A172 (cell line): ENCODE measurements around the gene RERE. TPM values are rescaled to one million over a fixed set of nuclear protein-coding genes. Genes with fewer than 3 reads are reported as not detected.

Source experiments
- DNase-seq: peaks from one replicate; pipeline ENCODE4 v3.0.0-alpha.2; 2015; ENCODE audit warnings: low spot score
- total RNA-seq: library from RNA; depleted of rRNA; stranded (reverse); fragments of >200 nt; shearing (Covaris generic); gene quantifications from 2 replicates; pipeline ENCODE4 v1.2.3, GENCODE V29; 2014

The RERE gene
- total RNA-seq, 1 experiment from 2014 or later = 7.0 TPM

DNA sequence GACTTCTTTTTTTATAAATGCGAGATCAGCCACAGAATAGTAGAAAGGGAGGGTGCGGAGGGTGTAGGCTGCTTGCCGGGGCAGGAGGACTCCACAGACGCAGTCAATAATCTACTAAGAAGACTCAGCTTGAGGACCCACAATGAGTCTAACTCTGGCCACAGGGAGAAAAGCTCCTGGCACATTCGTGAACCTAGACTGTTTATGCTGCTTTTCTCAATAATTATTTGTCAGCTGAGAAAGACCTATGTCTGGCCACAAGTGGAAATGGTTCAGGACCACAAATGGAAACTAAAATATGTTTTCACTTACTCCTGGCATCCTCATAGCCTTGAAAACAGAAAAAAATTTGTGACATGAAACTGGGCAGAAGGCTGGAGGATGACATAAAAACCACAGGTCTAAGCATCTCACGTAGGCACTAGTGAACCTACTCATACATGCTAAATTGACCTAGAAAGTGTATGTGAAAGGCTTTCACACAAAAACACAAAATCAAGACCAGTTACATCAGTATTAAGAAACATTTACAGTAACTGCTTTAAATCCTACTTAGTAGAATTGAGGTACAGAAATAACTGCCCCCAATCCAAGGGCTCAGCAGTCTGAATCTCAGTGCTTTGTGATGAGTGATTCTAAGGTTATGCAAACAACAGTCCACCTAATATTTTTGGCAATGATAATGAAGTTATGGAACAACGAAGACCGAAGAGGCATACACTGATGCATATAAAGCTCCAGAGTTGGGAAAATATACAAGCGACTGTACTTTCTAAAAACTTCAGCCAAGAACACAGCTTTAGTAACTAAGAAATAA is 340.1 kb downstream of the RERE start:
- DNase-seq = no peak

DNA sequence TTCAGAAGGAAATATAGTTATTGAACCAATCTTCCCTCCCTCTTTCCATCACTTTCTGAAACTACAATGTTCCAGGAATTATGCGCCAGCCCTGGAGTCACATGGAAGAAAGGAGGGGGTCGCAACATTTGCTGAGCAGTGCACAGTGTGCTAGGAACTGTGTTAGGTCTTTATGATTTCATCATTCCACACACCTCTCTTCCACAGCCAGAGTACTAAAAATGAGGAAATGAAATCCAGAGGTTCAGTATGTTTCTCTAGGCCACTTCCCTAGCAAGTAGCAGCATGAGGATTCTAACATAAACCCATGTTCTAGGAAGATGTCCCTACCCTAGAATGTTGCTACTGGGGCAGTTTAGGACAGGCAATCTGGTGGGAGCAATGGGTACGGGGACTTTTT is 341.4 kb downstream of the RERE start:
- no peak for DNase-seq

DNA sequence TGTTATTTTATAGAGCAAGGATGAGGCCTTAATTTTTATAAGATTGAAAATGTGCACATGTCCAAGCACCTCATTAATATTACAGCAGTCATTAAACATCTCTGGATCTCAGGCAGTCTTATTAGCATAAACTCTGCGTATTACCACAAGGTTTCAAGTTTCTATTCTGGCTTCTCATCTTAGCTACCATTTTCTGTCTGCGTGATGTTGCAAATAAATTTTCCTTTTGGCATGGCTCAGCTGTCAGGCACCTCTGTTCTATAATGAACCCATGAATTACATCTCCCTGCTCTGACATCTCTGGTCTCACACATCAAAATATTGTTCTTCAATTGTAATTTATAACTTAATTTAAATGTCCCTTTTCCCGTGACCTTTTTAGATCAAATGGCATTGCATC is 343.1 kb downstream of the RERE start:
- no peak for DNase-seq

DNA sequence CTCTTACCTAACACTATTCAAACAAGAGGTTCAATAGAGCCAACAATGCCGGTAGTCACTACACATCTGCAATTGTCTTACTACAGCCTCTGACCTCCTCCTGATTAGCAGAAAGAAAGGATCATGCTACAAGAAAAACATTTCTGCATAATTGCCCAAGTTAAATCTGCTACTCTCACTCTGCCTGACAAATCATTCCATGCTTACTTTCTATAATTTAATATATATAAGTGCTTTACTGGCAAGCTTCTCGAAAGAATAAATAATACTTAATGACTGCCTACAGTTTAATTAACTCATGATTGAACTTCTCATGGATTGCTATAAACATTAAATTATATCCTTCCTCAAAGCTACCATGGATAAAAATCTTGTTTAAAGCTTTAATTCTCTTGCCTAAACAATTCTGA is 343.5 kb downstream of the RERE start:
- DNase-seq = no peak

DNA sequence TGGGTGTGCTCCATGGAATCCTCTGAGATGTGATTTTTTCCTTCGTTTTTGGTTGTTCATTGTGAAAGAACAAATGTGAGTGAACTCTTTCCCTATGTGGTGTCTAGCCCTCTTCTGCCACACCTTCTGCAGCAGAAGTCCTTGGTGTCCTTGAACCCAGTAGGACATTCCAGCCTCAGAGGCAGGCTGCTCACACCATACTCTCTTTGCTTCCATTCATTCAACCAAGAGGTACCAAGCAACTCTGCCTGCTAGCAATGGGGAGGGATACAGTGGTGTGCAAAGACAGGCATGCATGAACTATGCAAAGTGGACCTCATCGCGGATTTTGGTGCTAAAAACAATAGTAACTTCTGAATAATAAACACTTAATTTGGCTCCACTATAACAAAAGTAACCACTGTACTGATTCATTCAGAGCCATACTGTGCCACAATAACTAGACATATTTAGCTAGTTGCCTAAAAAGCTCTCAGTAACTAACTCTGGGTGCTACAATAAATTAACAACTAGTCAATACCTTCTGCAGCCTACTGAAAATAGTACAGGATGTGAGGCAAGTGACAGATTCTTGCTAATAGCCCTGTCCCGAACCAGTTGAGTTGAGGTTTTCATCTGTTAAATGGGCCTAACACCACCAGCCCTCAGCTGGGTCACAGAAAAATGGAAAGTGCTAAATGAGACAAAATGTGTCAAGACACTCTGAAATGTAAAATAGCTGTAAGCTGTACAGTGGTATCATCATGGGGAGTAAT is 344.1 kb downstream of the RERE start:
- no peak for DNase-seq

DNA sequence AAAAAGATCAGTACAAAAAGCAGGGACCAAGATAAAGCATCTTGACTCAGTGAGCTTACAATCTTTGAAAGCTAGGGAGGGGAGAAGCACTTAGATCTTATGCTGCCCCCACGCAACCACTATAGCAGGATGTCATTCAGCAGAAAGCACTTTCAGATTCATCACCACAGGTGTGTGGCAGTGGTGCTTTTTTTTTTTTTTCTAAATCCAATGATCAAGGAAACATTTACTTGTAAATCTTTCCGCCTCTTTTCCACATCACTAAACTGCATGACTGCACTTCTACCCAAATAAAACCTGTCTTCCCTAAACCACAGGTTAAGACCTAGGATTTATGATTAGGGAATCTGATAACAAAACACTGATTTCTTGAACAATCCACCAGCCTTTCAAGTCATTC is 344.8 kb downstream of the RERE start:
- no peak for DNase-seq

DNA sequence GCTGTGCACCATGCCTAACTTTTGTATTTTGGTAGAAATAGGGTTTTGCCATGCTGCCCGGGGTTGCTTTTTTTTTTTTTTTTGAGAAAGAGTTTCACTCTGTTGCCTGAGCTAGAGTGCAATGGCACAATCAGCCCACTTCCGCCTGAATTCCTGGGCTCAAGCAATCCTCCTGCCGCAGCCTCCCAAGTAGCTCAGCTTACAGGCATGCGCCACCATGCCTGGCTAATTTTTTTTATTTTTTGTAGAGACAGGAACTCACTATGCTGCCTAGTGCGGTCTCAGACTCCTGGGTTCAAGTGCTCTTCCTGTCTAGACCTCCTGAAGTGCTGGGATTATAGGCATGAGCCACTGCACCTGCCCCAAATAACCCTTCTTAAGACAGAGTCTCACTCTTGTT is 346.0 kb downstream of the RERE start:
- no peak for DNase-seq

DNA sequence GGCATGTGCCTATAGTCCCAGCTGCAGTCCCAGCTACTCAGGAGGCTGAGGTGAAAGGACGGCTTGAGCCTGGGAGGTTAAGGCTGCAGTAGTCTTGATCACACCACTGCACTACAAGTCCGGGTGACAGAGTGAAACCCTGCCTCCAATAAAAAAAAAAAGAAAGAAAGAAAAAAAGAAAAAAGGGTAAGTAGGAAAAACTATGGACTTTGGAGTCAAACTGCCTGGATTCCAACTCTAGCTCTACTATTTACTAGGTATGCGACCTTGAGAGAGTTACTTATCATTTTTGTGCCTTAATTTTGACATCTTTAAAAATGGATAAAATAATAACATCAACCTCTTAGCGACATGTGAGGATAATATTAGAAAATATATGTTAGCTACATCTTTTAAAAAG is 348.7 kb downstream of the RERE start:
- DNase-seq = no peak

DNA sequence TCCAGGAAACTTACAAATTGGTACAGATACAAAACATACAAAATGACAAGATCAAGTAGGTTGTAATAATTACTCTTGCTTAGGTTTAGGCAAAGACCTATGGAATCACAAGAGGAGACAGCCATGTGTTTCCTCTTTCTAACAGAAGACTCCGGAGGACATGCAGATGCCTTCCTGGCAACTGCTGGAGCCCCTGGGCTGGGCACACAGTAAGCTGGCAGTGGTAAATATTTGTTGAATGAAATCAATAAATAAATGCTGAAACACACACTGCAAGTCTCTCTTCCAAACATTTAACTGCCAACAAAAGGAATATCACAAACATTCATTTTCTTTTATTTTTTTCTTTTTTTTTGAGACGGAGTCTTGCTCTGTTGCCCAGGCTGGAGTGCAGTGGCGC is 350.1 kb downstream of the RERE start:
- no peak for DNase-seq

DNA sequence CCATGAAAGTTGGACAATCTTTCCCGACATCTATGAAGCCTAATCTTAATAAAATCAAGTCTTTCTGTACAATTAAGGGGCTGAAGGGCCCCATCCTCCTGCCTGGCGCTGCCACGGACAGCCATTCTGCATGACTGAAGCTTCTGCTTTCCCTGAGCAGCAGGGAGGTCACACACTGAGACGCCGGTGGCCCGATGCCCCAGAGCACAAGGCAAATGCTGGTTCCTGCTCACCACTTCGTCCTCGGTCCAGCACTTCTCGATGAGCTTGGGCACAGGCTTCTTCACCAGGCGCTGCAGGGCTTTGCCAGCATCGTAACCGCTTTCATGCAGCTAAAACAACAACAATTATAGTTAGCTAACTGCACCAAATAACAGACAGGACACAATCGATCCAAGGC is 351.7 kb downstream of the RERE start:
- DNase-seq = no peak

DNA sequence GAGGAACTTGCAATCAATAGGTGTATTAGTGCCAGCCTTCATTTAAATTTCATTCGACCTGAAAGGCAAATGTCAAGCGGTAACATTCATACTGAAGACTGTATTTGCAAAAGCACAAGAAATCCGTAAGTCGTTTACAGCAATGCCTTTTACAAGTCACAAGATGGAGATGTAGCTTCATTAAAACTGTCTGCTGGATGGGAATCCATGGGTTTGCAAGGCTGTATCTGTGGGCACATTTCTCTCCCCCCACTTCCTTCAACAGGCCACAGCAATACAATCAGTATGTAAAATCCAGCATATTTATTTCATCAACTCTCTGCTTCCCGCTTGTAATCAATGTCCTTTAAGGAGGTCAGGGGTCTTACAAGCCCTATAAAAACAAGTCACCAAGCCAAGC is 352.4 kb downstream of the RERE start:
- no peak for DNase-seq

DNA sequence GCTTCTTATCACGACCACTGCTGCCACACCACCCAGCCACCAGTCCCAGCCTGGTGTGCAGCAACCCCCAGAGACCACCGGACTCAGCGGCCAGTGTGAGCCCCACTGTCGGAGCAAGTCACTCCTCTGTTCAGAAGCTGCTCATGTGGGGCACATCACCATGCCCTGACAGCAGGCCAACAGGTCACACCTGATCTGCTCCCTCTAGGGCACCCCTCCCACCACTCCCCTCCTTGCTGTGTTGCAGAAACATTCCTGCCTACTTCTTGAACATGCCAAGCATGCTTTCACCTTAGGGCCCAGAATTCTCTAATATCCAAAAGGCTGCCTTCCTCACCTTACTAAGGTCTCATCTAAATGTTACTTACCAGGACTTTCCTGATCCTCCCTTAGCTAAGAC is 353.1 kb downstream of the RERE start:
- no peak for DNase-seq

DNA sequence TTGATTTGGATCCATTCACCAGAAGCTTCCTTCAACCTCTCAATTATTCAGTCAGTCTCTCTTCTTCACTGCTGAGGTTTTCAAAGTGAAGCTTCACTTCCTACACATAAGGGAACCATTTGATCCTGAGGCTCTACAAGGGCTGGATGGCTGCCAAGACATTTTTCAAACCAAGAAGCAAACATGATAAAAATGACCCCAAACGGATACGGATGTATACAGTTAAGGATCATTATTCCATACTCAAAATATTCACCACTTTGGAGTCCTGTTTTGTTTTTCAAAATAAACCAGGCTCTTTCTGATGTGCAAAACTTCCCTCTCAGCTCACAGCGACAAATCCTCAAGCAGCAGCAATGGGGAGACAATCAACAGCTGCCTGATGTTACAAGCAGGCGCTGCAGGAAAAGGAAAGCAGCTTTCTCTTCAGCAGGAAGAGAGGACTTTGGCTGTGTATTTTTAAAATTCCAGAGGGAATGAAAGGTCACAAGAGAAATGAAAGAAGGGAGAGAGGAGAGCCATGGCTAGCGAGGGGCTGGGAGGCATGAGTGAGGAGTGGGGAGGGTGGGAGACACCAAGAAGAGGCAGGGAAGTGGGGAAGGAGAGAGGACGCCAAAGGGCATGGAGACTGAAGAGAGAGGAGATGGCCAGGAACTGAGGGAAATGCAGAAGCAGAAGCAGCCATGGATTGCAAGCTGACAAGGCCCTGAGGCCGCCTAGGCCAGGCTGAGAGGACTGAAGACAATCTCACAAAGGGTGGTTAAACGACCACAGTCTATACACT is 354.1 kb downstream of the RERE start:
- no peak for DNase-seq

DNA sequence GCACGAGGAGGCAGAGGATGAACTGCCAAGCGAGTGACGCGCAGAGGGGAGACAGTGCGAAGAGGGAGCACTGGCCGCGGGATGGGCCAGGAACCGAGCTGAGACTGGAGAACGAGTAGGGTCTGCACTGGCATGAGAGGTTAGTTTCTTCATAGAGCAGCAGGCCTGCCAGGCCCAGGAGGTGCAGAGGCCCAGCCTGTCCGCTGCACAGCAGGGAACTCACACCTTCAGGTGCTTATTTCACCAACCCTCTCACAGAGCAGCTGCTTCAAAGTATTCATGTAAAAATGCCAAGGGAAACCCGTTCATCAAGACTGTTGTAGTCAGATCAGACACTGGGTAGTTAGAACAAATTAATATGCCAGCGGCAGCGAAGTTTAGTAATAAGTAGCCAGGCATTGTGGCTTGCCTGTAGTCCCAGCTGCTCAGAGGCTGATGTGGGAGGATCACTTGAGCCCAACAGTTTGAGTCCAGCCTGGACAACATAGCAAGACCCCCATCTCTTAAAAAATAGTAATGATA is 355.0 kb downstream of the RERE start:
- no peak for DNase-seq

DNA sequence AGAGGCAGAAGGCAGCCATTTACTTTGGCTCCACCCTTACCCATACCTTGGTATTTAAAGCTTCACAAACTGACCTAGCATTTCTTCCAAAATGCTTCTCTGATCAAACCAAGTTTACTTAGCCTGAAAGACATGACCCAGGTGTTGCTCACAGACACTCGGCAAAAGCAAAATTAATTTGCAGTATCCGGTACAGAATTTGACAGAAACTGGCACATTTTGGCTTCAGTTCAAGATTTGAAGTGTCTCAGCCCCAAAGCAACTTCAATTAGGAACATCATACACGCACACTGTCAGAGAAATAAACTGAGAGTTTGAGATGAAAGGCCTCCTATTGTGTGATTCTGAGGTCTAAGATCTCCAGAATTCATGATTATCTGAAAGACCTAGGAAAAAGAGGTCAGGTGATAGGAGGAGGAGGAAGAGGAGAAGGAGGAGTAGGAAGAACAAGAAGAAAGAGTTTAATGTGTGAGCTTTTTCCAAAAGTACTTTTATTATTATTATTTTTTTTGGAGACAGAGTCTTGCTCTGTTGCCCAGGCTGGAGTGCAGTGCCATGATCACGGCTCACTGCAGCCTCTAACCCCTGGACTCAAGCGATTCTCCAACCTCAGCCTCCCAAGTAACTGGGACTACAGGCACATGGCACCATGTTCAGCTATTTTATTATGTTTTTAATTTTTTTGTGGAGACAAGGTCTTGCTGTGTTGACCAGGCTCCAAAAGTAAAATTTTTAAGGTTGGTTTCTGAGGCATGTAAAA is 355.9 kb downstream of the RERE start:
- no peak for DNase-seq

DNA sequence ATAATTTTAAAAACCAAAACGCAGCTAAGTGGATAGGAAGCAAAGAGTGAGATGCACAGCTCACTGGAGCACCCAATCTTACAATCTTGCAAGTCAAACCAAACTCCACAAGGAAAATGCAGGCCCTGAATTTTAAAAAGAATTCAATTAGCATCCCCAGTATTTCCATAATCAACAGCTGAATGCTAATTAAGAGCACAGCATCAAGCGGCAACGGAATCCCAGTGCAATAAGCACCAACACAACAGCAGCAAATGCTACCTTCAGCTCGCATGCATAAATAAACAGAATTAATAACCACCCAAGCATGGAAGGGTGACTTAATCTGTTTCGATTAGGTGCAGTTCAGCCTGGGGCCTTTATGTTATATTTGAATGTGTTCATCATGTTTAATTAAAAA is 356.7 kb downstream of the RERE start:
- no peak for DNase-seq

DNA sequence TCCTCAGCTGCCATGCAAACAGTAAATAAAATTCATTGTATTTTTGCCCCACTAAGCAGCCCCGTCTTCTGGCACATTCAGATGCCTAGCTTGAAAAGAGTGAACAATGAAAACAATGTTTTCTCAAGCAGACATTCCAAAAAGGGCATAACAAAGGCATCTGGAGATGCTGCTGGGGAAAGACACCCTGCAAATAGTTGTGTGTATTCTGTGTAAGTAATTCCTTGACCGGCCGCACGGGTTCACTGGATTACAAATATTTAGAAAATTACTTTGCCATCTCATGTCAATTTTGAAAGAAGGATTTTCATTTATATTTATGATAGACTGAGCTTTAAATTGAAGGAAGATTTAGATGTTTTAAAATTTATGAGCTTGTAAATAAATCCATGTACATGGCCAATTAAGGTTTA is 357.3 kb downstream of the RERE start:
- DNase-seq = no peak

DNA sequence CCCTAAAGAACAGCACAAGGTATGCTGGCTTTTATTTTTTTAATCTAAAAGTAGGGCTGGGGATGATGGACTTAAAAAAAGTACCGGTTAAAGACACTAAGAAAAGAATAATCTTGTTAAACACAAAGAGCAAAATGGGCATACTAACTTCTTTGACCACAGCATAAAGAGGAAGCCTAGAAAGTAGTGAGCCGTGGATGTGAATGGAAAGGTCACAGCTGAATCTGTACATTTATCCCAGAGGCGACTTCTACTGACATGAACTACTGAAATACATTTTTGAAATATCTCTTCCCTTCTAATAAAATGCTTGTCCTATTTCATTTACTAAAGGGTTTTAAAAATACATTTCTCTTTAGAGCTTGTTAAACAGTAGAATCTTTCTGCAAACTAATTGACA is 358.8 kb downstream of the RERE start:
- DNase-seq = no peak

DNA sequence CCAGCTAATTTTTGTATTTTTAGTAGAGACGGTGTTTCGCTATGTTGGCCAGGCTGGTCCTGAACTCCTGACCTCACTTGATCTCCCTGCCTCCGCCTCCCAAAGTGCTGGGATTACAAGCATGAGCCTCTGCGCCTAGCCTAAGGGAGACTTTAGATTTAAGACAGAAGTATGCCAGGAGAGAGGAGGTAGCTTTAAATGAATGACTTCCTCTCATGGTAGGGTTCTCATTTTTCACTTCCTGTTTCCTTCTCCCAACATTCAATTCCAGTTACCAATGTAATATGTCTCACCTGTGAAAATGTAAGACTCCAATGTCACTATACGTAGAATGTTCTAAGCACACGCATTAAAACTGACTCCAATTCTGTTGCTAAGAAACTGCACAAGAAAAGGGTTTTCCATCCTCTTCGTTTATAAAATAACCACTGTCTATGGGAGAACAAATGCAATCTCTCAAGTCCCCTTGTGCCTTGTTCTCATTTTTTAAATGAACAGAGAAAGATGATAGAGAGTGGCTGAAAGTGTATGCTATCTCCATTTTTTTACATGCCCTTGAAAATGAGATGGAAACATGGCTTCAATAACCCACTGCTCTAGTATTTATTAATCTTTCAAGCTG is 359.6 kb downstream of the RERE start:
- no peak for DNase-seq

DNA sequence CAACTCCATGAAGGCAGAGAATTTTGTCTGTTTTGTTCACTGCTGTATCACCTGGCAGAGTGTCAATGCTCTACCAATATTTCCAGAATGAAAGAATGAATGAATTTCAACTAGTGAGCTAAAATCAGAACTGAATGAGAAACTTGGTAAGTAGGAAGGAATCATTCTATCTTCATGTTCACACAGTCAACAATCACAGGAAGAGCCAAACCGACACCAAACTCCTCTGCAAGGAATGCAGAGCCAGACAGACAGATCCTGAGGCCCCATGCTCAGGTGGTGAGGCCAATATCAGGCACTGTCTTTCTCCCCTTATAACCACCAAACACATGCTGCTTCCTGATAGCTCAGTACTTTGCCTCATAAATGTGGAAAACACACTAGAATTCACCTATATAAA is 360.4 kb downstream of the RERE start:
- no peak for DNase-seq

DNA sequence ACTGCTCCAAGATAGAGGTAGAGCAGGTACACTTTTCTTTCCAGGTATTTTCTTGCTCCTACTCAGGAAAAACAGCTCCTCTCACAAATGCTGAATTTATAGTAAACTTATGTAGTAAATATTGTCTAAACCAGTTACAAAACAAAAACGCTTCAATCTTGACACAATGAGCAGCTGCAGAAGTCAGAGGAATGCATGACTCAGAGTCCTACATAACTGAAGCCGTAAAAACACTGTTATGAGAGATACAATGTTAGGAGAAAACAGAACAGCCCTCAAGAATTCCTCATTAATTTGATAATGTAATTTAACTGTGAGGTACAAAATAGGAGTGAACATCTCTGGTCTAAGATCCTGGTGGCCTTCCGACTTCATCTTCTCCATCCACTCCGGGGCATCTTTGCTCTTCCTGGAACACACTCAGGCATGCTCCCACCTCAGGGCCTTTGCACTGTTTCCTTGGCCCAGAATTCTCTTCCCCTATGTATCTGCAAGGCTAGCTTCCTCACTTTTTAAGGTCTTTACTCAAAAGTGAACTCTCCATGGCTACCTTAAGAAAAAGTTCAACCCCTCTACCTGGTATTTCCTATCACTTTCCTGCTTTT is 361.0 kb downstream of the RERE start:
- peak; percentile 25 for DNase-seq
